Stimulated activated CD8-positive, alpha-beta memory T cell treated with anti-CD3 and anti-CD28 coated beads, Interleukin-15, amount 100 ng/mL, for 48 hours (primary cell): ENCODE data around the gene POM121L2.
"Not testable (repeated sequence)": the region's sequence is repeated elsewhere in the genome, so short reads cannot be mapped to it uniquely, and the experiment has no call there.

ENCODE experiments used
- DNase-seq, 2 donors: peaks; one replicate each; pipeline ENCODE4 v3.0.0-alpha.2; 2020; ENCODE audit warnings: low read depth in 2 of 2

The POM121L2 gene

DNA sequence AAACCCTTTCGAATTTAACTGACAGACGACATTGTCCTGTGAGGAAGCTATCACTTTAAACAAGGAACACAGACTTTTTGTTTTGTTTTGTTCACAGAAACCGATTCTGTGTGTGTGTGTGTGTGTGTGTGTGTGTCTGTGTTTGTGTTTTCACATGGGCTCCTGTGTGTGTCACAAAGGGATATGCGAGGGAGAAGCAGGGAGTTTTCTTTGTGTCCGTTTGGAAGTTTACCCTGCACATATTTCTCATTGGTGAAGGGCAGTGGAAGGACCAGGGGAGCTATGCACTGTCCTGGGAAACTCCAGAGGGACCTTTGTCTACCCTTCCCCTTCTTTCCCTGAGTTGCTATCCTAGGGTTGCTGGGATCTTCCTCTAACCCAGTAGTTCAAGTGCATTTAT is 17.7 kb downstream of the POM121L2 start:
- DNase-seq = no peak

DNA sequence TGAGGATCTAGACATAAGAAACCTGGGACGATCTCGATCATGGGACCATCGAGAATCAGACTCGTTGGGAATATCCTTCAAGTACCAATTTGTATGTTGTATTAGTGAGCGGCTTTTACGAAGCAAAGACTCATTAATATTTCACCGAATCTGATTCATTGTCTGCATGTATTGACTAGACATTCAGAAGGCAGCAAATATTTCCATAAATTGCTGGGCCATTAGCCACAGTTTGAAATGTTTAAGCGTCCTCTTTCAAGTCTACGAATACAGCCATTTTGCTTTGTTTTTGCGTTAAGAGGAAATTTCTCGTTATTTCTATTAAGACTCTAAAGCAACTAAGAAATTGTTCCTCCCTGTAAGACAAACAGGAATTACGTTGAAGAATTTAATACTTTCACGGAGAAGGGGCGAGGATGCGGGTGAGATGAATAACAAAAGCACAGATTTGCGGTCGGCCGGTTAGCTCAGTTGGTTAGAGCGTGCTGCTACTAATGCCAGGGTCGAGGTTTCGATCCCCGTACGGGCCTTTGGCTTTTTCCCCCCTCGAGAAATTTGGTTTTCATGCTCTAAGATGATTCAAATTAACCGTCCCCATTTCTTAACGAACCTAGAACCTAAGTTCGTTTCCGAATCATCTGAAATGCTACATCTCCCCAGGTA is 18.5 kb downstream of the POM121L2 start:
- no peak for DNase-seq

DNA sequence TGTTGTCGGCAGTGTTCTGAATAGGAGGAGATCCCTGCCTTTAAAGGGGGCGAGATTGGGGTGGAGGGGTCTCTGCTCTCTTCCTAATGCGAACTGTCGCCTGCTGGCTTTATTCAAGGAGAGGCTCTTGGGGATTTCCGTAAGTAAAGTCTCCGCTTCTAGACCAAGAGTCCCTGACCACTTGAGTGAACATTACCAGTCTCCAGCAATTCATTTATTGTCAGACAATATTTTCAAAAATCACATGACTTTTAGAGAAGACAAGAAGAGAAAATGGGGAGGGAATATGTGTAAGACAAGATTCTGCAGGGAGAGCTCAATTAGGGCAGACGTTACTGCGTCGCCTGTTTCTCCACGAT is 21.2 kb downstream of the POM121L2 start:
- DNase-seq = no peak

DNA sequence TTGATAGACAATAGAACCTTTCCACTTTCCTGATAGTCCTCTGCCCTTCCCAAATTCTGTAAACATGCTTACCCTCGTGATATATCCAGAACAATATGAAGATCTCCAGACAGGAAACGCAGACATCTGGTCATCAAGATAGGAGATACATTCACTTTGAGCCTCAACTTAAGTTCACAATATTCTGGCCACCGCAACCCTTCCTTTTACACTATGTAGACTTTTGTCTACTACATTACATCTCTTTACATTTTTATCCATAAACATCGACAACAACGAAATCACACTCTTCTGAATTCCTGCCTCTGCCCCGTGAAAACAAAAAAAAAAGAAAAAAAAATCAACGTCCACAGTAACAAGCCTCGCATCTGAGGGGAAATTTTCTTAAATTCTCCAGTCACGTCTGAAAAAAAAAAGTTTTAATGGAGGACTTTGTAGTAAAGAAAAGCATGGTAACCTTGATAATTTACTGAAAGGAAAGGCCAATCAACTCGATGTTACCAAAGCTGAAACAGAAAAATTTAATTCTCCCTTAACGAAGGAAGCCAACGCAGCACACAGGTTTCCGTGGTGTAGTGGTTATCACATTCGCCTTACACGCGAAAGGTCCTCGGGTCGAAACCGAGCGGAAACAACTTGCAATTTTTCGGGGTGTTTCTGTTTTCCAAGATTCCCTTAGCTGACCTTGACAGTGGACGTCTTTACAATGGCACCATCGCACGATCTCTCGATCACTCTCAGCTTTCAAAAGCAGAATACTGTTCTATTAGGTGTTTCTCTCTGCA is 21.8 kb downstream of the POM121L2 start:
- no peak for DNase-seq

DNA sequence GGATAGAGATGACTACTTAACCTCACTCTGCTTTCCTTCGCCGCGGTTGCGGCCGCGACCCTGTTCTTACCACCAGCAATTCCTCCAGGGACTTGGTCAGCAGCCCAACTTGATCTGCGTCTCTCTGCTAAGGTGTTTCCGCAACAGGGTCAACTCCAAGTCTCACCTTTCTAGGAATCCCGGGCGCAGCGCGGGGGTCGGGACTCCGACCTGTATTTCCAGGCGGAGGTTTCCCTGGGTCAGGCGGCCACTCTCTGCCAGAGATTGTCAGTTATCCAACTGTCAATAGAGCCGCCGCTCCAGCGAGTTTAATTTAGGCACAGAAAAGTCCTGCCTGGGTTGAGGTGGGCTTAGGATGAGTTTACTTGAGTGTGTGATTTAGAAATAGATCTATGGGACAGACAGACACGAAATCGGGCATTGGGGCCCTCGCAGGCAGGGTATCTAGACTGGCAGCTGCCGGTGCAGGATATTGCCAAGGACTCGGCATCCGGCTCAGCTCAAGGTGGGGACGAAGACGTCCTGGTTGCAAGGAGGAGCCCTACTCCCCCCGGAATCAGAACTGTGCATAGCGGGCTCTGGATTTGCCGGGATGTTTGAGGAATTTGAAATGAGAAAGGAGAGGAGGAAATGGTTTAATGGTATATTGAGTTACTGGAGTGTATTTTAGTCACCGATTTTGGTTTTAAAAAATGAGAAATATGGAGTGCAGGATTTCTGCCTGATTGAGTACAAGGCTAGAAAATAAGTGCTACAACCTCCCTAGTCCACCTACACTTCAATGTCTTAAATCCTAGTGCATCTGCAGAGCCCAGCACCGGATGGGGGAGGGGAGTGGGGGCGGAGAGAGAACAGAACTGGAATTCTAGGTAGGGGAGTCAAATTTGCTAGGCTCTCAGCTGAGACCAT is 23.7 kb downstream of the POM121L2 start:
- DNase-seq = no peak

DNA sequence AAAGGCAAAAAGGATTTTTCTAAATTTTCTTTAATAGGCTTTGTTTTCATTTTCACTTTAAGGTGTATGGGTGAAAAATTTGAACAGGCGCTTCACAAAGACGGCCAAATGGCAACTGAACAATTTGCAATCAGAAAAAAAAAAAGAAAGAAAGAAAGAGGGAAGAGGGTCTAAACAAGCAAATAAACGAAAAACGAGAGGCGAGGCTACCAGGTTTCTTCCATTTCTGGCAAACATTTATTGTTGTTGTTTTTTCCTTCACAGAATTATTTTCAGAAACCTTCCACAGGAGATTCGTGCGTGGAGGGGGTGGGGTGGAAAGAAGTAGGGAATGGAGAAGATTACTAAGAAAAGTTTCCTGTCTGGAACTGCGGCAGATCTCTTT is 24.3 kb downstream of the POM121L2 start:
- DNase-seq = no peak

DNA sequence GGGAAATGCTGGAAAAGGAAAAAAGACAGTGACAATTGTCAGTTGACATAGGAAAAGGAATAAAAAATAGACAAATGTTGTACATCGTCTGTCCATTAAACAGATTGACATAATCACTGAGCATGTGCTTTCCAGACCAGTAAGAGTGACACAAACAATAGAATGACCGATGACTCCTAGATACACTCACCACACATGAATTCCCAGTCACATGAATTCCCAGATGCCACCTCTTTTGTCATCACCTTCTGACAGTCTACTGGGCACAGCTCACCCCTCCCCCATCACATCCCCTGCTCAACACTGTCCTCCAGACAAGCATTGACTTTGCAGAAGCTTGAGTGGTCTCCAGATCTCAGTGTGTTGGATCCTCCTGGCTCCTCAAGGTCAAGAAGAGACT is 25.9 kb downstream of the POM121L2 start:
- DNase-seq = no peak

DNA sequence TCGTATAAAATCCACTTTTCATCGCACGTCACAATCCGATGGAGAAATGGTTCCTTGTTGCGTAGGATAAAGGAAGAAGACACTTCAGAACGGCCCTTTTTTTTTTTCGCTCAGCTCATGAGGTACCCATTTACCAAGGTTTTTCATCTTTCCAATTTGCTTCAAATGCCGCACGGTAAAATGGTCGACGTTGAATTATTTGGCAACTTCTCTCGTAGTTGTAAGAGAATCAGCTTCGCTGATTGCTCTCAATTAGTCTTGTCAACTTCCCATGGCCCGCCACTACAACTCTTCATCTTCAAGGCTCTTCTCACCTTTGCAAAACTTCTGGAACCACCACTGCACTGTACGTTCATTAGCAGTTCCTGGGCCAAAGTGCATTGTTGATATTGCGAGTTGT is 28.8 kb downstream of the POM121L2 start:
- no peak for DNase-seq

DNA sequence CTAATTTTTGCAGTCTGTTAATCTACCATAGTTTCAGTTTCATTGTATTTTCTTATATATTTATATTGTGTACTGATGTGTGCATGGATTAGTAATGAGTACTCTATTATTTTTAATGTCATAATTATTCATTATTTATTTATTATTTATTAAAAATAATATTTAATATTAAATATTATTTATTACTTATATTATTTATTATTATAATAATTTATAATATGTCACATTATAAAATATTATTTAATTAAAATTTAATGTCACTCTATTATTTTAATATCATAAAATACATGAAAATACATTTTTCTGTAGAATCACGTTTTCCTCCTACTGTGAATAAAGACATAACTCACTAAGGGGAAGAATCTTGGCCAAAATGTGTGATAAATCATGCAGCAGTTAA is 30.5 kb downstream of the POM121L2 start:
- no peak for DNase-seq

DNA sequence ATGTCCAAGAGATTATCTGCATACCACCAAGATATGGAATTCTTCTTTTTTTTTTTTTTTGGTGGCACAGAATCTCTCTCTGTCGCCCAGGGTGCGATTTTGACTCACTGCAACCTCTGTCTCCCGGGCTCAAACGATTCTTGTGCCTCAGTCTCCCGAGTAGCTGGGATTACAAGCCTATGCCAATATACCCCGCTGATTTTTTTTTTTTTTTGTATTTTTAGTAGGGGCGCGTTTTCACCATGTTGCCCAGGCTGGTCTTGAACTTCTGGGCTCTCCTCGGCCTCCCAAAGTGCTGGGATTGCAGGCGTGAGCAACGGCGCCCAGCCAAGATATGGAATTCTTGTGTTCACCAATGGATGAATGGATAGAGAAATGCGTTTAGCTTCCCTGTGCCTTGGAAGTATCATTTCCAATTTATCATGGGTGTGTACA is 31.0 kb downstream of the POM121L2 start:
- DNase-seq = no peak

DNA sequence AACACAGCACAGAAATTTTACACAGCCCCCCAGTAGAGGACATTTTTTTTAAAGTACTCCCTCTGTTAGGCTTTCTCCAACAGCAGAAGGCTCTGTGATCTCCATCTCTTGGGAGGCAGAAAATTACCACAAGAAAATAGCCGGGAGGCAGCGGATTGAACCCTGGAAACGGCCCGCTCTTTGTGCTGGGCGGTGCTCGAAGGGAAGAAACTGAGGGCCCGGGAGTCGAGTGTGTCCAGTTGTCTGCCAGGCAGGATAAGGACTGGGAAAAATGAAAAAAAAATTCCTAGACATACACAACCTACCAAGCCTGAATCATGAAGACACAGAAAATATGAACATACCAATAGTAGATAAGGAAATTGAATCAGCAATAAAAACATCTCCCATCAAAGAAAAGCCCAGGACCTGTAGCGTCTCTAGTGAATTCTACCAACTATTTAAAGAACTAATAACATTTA is 31.5 kb downstream of the POM121L2 start:
- DNase-seq = no peak

DNA sequence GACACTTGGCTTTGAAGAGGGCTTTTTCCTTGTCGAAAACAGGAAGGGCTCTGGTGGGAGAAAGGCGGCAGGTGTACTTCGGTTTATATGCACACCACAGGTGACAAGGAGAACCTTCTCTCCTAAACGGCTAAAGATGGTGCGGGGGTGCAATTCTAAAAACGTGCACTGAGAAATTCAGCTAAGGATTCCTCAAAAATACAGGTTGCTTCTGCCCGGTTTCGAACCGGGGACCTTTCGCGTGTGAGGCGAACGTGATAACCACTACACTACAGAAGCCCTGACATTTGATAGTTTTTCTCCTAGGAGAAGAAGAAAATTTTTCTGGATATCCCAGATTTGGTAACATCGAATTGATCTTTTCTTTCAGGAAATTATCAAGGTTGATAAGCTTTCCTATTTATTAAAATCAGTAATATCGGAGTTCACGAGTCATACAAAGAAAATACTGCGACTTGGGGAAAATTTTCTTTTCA is 32.0 kb downstream of the POM121L2 start:
- DNase-seq = peak in 1 of 2 donors; percentile 17

DNA sequence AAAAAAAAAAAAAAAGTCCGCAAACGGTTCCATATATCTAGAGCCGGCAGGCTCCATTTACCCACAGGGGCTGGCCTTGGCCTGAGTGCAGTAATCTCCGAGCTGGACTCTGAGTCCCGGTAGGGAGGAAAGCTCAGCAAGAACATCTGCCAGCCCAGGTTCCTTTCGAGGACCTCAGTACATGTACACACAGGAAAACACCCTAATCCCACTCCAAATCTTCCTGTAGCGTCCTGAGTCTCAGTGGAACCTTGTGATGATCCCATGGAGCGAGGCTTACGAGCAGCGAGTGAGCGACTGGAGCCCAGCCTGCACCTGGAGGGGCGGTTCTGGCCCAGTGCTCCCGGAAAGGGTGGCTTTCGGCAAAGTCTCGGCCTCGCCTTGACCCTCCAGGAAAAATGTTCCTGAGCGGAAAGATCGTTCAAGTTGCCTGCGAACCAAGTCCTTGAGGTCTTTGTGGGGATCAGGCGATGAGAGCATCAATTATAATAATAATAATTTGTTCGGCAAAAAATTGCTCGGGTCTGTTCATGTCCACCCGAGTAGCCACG is 32.5 kb downstream of the POM121L2 start:
- no peak for DNase-seq

DNA sequence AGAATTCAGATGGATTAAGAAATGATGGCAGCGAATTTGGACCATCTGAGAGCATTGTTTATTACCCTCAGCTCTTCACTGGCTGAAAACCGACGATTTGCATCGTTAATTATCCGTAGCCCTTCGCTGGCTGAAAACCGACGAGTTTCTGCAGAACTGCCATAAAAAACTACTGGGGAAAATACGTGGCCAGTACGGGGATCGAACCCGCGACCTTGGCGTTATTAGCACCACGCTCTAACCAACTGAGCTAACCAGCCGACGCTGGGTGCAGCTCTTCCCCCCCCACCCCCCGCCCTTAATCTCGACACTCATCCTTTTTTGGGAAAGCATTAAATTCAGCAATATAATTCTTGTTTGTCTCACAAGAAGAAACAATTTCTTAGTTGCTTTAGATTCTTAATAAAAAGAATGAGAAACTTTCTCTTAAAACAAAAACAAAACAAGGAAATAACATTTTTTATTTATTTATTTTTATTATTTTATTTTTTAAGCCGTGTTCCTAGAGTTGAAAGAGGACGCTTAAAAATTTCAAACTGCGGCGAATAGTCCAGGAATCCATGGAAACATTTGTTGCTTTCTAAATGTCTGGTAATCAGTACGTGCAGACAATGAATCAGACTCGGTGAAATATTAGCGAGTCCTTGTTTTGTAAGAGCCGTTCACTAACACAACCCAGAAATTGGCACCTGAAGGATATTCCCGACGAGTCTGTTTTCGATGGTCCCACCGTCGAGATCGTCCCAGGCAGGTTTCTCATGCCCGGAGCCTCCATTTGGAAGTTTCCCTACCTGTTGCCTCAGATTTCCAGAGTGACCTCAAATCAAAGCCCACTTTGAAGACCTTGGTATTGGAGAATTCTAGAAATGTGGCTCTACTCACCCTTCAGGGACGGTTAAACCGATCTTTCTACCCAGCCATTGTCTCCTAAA is 36.8 kb downstream of the POM121L2 start:
- DNase-seq = peak in 1 of 2 donors; percentile 23

DNA sequence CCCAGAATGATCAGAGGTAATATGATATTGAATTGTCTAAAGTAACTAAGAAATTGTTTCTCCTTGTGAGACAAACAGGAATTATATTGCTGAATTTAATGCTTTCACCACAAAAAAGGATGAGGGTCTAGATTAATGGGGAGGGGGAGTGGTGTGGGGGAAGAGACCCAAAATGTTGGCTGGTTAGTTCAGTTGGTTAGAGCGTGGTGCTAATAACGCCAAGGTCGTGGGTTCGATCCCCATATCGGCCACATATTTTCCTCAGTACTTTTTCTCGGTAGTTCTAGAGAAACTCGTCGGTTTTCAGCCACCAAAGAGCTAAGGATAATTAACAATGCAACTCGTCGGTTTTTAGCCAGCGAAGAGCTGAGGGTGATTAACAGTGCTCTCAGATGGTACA is 38.3 kb downstream of the POM121L2 start:
- no peak for DNase-seq

DNA sequence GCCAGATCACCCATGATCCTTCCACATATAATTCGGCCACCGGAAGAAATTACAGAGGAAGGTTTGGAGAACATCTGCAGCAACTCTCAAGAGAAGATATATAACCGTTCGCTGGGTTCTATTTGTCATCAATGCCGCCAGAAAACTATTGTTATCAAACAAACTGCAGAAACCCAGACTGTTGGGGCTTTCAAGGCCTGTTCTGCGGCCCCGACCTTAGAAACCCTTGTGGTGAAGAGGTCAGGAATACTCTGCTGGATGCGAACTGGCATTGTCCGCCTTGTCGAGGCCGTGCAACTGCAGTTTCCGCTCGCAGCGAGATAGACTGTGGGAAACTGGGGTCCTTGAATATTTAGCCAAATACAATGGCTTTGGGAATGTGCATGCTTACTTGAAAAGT is 43.3 kb downstream of the POM121L2 start:
- no peak for DNase-seq

DNA sequence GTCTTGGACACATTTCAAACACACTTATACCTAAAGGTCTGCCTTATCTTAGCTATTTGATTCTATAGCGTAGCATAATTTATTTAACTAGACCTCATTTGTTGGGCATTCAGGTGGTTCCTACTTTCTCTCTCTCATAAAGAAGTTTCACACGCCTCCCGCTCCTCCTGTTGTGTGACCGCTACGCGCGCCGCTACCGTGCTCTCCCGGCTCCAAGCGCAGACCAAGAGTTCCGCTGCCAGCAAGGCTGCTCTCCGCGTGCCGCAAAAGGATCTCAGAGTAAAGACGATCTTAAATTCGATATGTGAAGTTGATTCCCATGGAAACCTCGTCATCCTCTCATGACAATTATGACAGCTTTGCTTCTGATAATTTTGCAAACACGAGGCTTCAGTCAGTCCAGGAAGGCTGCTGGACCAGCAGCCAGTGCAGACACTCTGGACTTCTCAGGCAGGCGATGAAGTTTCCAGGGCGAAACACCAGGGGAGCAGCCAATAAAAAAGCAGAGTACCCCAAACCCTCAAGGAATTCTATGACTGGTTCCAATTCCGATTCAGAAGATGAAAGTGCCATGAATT is 44.1 kb downstream of the POM121L2 start:
- no peak for DNase-seq

DNA sequence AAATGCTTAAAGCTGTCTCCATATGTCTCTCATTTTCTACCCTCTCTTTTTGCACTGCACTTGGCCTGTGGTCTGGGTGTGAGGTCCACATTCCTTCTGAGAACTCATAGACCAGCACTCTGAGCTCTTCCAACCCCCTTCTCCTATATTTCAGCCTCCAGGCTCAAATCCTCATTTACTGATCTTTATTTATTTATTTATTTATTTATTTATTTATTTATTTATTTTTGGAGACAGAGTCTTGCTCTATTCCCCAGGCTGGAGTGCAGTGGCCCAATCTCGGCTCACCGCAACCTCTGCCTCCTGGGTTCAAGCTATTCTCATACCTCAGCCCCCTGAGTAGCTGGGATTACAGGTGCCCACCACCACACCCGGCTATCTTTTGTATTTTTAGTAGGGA is 45.1 kb downstream of the POM121L2 start:
- not testable (repeated sequence) for DNase-seq

DNA sequence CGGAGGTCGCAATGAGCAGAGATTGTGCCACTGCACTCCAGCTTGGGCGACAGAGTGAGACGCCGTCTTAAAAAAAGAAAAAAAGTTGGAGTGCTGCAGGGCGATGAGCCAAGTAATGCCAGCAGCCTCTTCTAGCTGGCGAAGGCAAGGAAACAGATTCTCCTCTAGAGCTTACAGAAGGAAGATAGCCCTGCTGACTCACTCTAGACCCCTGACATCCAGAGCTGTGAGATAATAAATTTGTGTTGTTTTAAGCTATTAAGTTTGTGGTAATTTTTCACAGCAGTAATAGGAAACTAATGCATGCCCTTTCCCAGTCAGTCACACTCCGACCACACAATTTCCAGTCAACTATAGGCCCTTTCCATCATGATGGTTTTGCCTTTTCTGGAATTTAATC is 48.2 kb downstream of the POM121L2 start:
- DNase-seq = no peak

DNA sequence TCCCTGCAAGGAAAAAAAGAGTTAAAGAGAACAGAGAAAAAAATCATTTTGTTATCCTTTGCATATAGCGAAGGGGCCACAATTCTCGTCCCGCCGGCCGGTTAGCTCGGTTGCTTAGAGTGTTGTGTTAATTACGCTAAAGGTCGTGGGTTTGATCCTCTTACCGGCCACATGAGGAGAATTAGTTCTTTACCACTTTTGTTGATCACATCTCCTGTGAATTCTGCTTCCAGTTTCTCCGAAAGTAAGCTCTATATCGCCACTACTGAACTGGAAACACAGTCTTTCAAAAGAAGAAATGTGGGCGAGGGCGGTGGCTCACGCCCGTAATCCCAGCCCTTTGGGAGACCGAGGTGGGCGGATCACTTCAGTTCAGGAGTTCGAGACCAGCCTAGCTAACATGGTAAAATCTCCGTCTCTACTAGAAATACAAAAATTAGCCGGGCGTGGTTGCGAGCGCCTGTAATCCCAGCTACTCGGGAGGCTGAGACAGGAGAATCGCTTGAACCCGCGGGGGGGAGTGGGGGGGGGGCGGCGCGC is 51.2 kb downstream of the POM121L2 start:
- DNase-seq = no peak
